ENCODE results near the gene WDR46.

WDR46 gene

GRCh38 chr6:33259032-33259431 is 30.0 kb downstream of the WDR46 start:
- ChIA-PET CTCF (no interaction called here), POLR2A (interaction anchor here (0.6 to 1.2 kb wide), 3 partner anchors 13 to 51 kb away, joined by 3 to 6 read pairs (median 5); partner anchors contain the start of genes RING1, RPS18 and VPS52)
- no peak overlapping the region for H3K27ac ChIP-seq (ENCODE audit: extremely low read depth, low read depth, low read length)
- H3K9me3 ChIP-seq (ENCODE audit: control insufficient read depth, insufficient read depth, low read depth, low read length): no peaks in the 10 kb centered on the region
- peaks cover 44 to 55% of the 10 kb centered on the region in 2 experiments; a peak in 2 of 3 replicates for H3K36me3 ChIP-seq (ENCODE audit: control insufficient read depth in 2 of 2, insufficient read depth in 1 of 2, low read length in 2 of 2)
- H3K4me1 ChIP-seq (ENCODE audit: control insufficient read depth, insufficient read depth, low read length): no peaks in the 10 kb centered on the region
- TF ChIP-seq MEIS1 (CRISPR knock-in tag; IDR thresholded peaks at IDR 0.05; ENCODE audit: borderline replicate concordance) (no peak), ZNF324 (tag by site-specific recombination; IDR thresholded peaks at IDR 0.05) (no peak), ZNF223 (tag by site-specific recombination; IDR thresholded peaks at IDR 0.05) (no peak), PRDM10 (tag by site-specific recombination; IDR thresholded peaks at IDR 0.05) (no peak), KLF9 (tag by site-specific recombination; IDR thresholded peaks at IDR 0.05; ENCODE audit: low read depth) (no peak), ZNF37A (tag by site-specific recombination; IDR thresholded peaks at IDR 0.05) (no peak), ZNF114 (tag by site-specific recombination; IDR thresholded peaks at IDR 0.05) (no peak), ZBTB17 (tag by site-specific recombination; IDR thresholded peaks at IDR 0.05) (no peak), FEZF1 (tag by site-specific recombination; IDR thresholded peaks at IDR 0.05) (no peak), ZNF747 (tag by site-specific recombination; IDR thresholded peaks at IDR 0.05) (no peak), GLIS2 (tag by site-specific recombination; IDR thresholded peaks at IDR 0.05) (no peak), TCF7L2 (IDR thresholded peaks at IDR 0.05; ENCODE audit: borderline replicate concordance, low read depth, low read length) (no peak), ZNF175 (tag by site-specific recombination; IDR thresholded peaks at IDR 0.05) (no peak), ZNF704 (tag by site-specific recombination; IDR thresholded peaks at IDR 0.05) (no peak), SETDB1 (IDR thresholded peaks at IDR 0.05; ENCODE audit: insufficient read length, low read length) (no peak), INSM2 (tag by site-specific recombination; IDR thresholded peaks at IDR 0.05) (no peak), ZNF777 (tag by site-specific recombination; IDR thresholded peaks at IDR 0.05; ENCODE audit: borderline replicate concordance) (no peak)
- H3K4me3 ChIP-seq (ENCODE audit: low read depth, low read length): no peak overlapping the region

GRCh38 chr6:33254591-33254990 is 34.4 kb downstream of the WDR46 start:
- ChIA-PET CTCF (interaction anchor here (0.6 to 1.6 kb wide), 6 partner anchors 16 to 128 kb away, joined by 3 to 5 read pairs (median 4); partner anchors contain the start of gene RPS18), POLR2A (interaction anchor here (0.7 to 3.4 kb wide), 6 partner anchors 17 to 156 kb away, joined by 3 to 20 read pairs (median 8); partner anchors contain the start of genes B3GALT4, RING1, RPS18 and VPS52)
- Histone ChIP-seq H3K36me3 (ENCODE audit: control insufficient read depth in 2 of 2, insufficient read depth in 1 of 2, low read length in 2 of 2) (peaks cover 37% of the 10 kb centered on the region in 2 experiments; a peak in 2 of 3 replicates), H3K4me3 (ENCODE audit: low read depth, low read length) (no peak overlapping the region), H3K9me3 (ENCODE audit: control insufficient read depth, insufficient read depth, low read depth, low read length) (no peaks in the 10 kb centered on the region), H3K27ac (ENCODE audit: extremely low read depth, low read depth, low read length) (peak overlapping the region; percentile 50; the same call in 1 of the 2 replicates), H3K4me1 (ENCODE audit: control insufficient read depth, insufficient read depth, low read length) (peaks cover 5% of the 10 kb centered on the region)
- peak; percentile 93 for TF ChIP-seq ZNF362 (tag by site-specific recombination; IDR thresholded peaks at IDR 0.05)
- no peak for TF ChIP-seq SETDB1 (IDR thresholded peaks at IDR 0.05; ENCODE audit: insufficient read length, low read length)
- TF ChIP-seq ZNF148 (tag by site-specific recombination; IDR thresholded peaks at IDR 0.05; ENCODE audit: borderline replicate concordance): no peak
- TF ChIP-seq ZBTB6 (tag by site-specific recombination; IDR thresholded peaks at IDR 0.05): peak; percentile 92
- TF ChIP-seq HOXC10 (CRISPR knock-in tag; IDR thresholded peaks at IDR 0.05): no peak
- TF ChIP-seq ZBTB17 (tag by site-specific recombination; IDR thresholded peaks at IDR 0.05): 0 out of 2 replicates have a peak, but pooled peaks have one; percentile 15
- no peak for TF ChIP-seq KLF8 (tag by site-specific recombination; IDR thresholded peaks at IDR 0.05)
- TF ChIP-seq ZNF394 (tag by site-specific recombination; IDR thresholded peaks at IDR 0.05; ENCODE audit: borderline replicate concordance): peak; percentile 23; the same call in 1 of the 2 replicates

All from HEK293 (cell line).